Measurements from ENCODE around the gene PAH. TPM values are rescaled to one million over a fixed set of nuclear protein-coding genes. Genes with fewer than 3 reads are reported as not detected.

PAH gene
- total RNA-seq (not detected), polyA plus RNA-seq (not detected)
- long read RNA-seq, donor 1 = 0 reads
- long read RNA-seq, donor 2 = 0 reads

DNA sequence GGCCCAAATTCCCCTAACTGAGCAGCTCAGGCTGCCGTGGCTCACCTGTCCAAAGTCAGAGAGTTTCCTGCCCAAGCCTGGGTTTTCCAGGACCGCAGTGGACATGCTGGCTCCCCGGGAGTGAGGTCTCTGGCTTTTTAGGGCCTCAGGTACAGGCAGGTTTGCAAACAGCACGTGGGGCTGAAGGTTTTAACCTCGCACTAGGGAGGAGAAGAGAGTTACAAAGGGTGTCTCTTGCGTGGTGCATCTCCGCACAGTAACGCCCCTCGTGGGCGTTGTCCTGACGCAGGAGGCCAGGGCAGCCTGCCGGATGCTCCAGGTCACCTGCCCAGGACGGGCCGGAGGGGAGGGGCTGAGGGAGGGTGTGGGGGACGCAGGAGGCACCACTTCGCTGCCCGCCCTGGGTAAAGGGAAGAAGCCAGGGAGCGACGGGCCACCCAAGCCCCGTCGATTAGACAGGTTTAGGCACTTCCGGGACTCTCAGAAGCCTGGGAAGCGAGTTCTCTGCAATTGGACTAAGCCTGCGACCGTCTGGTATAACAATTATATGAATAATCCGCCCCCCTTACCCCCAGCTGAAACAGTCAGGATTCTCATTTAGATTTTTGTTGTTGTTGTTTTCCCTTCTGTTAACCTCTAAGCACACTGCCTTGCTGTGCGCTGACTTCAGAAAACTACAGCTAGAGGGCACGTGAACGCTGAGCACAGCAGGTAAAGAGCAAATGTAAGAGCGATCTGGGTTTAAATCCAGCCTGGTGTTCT is at the start of gene PAH:
Gene PAH (minus strand): TSS at position 219 of the 762 bp plus-strand sequence. CDS start 114 bp downstream, at position 105.
- ATAC-seq (ENCODE audit: low FRiP score) = peak; percentile 48
- H3K27ac ChIP-seq (ENCODE audit: low read depth in 1 of 2, low read length in 2 of 2) = no peak within 1 kb of the TSS
- intact Hi-C loops (cut with DNase I) = no loop called here
- WGBS, 2 donors = 6 to 7% methylated on average over 30 of the region's 30 CpGs
- no peaks in the 10 kb centered on the region for H3K9me3 ChIP-seq (ENCODE audit: control insufficient read depth, low read length)
- no peak within 1 kb of the TSS for H3K4me3 ChIP-seq (ENCODE audit: low read length in 2 of 2)
- no peaks in the 10 kb centered on the region for H3K36me3 ChIP-seq (ENCODE audit: control insufficient read depth in 1 of 2, insufficient read depth in 2 of 2, low read length in 1 of 2)
- no peak for DNase-seq
- no peaks in the 10 kb centered on the region for H3K27me3 ChIP-seq (ENCODE audit: control insufficient read depth in 1 of 2, insufficient read depth in 2 of 2, low read length in 1 of 2)
- H3K4me1 ChIP-seq (ENCODE audit: control insufficient read depth in 1 of 2, insufficient read depth in 2 of 2, low read length in 2 of 2) = no peaks in the 10 kb centered on the region

DNA sequence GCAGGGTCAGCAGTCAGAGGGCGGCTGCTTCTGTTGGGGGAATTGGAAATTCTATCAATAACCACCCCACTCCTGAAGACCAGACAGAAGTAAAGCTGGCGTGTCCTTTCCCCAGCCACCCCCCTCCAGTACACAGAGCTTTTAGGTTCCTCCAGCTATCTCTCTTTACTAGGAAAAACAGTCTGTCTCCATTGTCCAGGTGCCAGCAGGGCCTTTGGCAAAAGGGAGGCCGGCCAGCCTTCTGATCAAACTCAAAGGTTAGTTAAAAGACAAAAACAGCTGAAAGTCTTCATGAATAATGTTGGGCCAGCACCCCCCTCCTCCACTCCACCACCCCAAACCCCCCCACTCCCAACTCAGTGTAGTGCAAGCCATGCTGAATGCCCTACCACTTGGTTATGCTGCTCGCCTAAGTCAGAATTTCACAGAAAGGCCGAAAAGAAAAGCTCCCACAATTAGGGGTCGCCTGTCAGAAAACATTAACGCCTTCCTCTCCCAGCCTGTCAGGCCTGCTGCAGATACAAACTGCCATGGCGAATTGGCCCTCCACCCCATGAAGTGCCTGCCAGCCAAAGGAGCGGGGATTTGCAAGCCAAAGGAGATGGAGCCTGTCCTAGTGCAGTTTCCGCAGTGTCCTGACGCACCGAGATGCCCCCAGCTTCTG is 49.3 kb upstream of the PAH start:
- intact Hi-C loops (cut with DNase I) = no loop called here
- no peaks in the 10 kb centered on the region for H3K4me1 ChIP-seq (ENCODE audit: control insufficient read depth in 1 of 2, insufficient read depth in 2 of 2, low read length in 2 of 2)
- peaks cover 6% of the 10 kb centered on the region for H3K9me3 ChIP-seq (ENCODE audit: control insufficient read depth, low read length)
- no peak overlapping the region for H3K4me3 ChIP-seq (ENCODE audit: low read length in 2 of 2)
- DNase-seq (no peak), ATAC-seq (ENCODE audit: low FRiP score) (no peak)
- peaks cover 0 to 7% of the 10 kb centered on the region in 2 donors for H3K27me3 ChIP-seq (ENCODE audit: control insufficient read depth in 1 of 2, insufficient read depth in 2 of 2, low read length in 1 of 2)
- 14 to 26% methylated on average over 12 of the region's 12 CpGs for WGBS, 2 donors
- no peaks in the 10 kb centered on the region for H3K36me3 ChIP-seq (ENCODE audit: control insufficient read depth in 1 of 2, insufficient read depth in 2 of 2, low read length in 1 of 2)
- H3K27ac ChIP-seq (ENCODE audit: low read depth in 1 of 2, low read length in 2 of 2) = no peak overlapping the region

- Histone ChIP-seq H3K4me1 (ENCODE audit: control insufficient read depth in 1 of 2, insufficient read depth in 2 of 2, low read length in 2 of 2) (no peaks in the 10 kb centered on the region), H3K27me3 (ENCODE audit: control insufficient read depth in 1 of 2, insufficient read depth in 2 of 2, low read length in 1 of 2) (peaks cover 0 to 7% of the 10 kb centered on the region in 2 donors), H3K9me3 (ENCODE audit: control insufficient read depth, low read length) (peaks cover 6% of the 10 kb centered on the region), H3K4me3 (ENCODE audit: low read length in 2 of 2) (no peak overlapping the region), H3K27ac (ENCODE audit: low read depth in 1 of 2, low read length in 2 of 2) (no peak overlapping the region), H3K36me3 (ENCODE audit: control insufficient read depth in 1 of 2, insufficient read depth in 2 of 2, low read length in 1 of 2) (no peaks in the 10 kb centered on the region)
- 1 to 2% methylated on average over 35 to 38 of the region's 38 CpGs for WGBS, 2 donors
- intact Hi-C loops (cut with DNase I) = no loop called here
- ATAC-seq (ENCODE audit: low FRiP score) = peak; percentile 34
- no peak for DNase-seq
These were observed 48.5 kb upstream of the PAH start for GRCh38 chr12:102965281-102966155.

DNA sequence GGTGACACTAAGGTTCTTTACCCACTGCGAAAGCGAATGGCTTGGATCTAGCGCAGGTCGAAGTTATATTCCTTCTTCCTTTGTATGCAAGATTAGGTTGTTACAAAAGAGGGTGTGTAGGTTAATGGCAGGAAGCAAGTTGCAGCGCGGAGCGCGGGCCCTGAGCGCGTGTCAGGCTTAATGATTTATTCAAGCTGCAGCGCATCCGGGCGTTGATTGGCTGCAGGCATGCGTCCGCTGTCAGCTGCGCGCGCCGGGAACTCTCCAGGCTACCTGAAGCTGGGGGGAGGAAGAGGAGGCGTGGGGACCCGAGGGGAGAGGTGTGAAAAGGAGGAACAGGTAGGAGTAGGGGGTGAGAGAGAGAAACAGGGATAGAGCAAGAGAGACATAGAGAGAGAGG is 47.8 kb upstream of the PAH start:
- 2% methylated on average over 21 of the region's 21 CpGs for WGBS, 2 donors
- Histone ChIP-seq H3K27ac (ENCODE audit: low read depth in 1 of 2, low read length in 2 of 2) (no peak overlapping the region), H3K27me3 (ENCODE audit: control insufficient read depth in 1 of 2, insufficient read depth in 2 of 2, low read length in 1 of 2) (peaks cover 0 to 7% of the 10 kb centered on the region in 2 donors), H3K4me3 (ENCODE audit: low read length in 2 of 2) (no peak overlapping the region), H3K9me3 (ENCODE audit: control insufficient read depth, low read length) (peaks cover 6% of the 10 kb centered on the region), H3K36me3 (ENCODE audit: control insufficient read depth in 1 of 2, insufficient read depth in 2 of 2, low read length in 1 of 2) (no peaks in the 10 kb centered on the region), H3K4me1 (ENCODE audit: control insufficient read depth in 1 of 2, insufficient read depth in 2 of 2, low read length in 2 of 2) (no peaks in the 10 kb centered on the region)
- no peak for ATAC-seq (ENCODE audit: low FRiP score)
- intact Hi-C loops (cut with DNase I) = no loop called here
- DNase-seq = no peak

DNA sequence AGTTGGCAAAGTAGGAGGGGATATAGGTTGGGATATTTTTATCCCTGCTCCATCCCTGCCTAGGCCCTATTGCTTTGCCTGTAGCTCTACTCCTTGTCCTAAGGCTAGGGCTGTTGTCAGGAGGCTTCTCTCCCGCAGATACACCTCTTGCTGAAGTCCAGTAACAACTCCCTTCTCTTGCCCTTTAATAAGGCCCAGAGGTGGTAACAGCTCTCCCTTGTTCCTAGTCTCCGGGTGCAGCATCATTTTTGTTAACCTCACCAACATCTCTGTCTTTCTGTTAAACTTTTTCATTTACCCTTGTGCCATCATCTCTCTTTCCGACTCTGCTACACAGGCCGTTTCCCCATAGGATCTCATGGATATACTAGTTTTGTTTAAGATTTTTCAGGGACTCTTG is 46.8 kb upstream of the PAH start:
- Histone ChIP-seq H3K9me3 (ENCODE audit: control insufficient read depth, low read length) (peaks cover 6% of the 10 kb centered on the region), H3K4me3 (ENCODE audit: low read length in 2 of 2) (no peak overlapping the region), H3K27me3 (ENCODE audit: control insufficient read depth in 1 of 2, insufficient read depth in 2 of 2, low read length in 1 of 2) (peaks cover 0 to 7% of the 10 kb centered on the region in 2 donors), H3K27ac (ENCODE audit: low read depth in 1 of 2, low read length in 2 of 2) (no peak overlapping the region), H3K36me3 (ENCODE audit: control insufficient read depth in 1 of 2, insufficient read depth in 2 of 2, low read length in 1 of 2) (no peaks in the 10 kb centered on the region), H3K4me1 (ENCODE audit: control insufficient read depth in 1 of 2, insufficient read depth in 2 of 2, low read length in 2 of 2) (no peaks in the 10 kb centered on the region)
- intact Hi-C loops (cut with DNase I) = no loop called here
- DNase-seq (no peak), ATAC-seq (ENCODE audit: low FRiP score) (no peak)
- WGBS, 2 donors = 40 to 51% methylated on average over 4 of the region's 4 CpGs

- H3K27ac ChIP-seq (ENCODE audit: low read depth in 1 of 2, low read length in 2 of 2) = no peak overlapping the region
- ATAC-seq (ENCODE audit: low FRiP score) (no peak), DNase-seq (no peak)
- no peaks in the 10 kb centered on the region for H3K4me1 ChIP-seq (ENCODE audit: control insufficient read depth in 1 of 2, insufficient read depth in 2 of 2, low read length in 2 of 2)
- H3K36me3 ChIP-seq (ENCODE audit: control insufficient read depth in 1 of 2, insufficient read depth in 2 of 2, low read length in 1 of 2) = no peaks in the 10 kb centered on the region
- no peak overlapping the region for H3K4me3 ChIP-seq (ENCODE audit: low read length in 2 of 2)
- 3 to 4% methylated on average over 3 of the region's 3 CpGs for WGBS, 2 donors
- H3K9me3 ChIP-seq (ENCODE audit: control insufficient read depth, low read length) = peaks cover 6% of the 10 kb centered on the region
- intact Hi-C loops (cut with DNase I) = no loop called here
- H3K27me3 ChIP-seq (ENCODE audit: control insufficient read depth in 1 of 2, insufficient read depth in 2 of 2, low read length in 1 of 2) = peaks cover 0 to 7% of the 10 kb centered on the region in 2 donors
These were observed 45.9 kb upstream of the PAH start for GRCh38 chr12:102962986-102963385.

GRCh38 chr12:102962532-102962931 is 45.5 kb upstream of the PAH start:
- Histone ChIP-seq H3K9me3 (ENCODE audit: control insufficient read depth, low read length) (peaks cover 6% of the 10 kb centered on the region), H3K27me3 (ENCODE audit: control insufficient read depth in 1 of 2, insufficient read depth in 2 of 2, low read length in 1 of 2) (peaks cover 0 to 7% of the 10 kb centered on the region in 2 donors), H3K4me3 (ENCODE audit: low read length in 2 of 2) (no peak overlapping the region), H3K27ac (ENCODE audit: low read depth in 1 of 2, low read length in 2 of 2) (no peak overlapping the region), H3K36me3 (ENCODE audit: control insufficient read depth in 1 of 2, insufficient read depth in 2 of 2, low read length in 1 of 2) (no peaks in the 10 kb centered on the region), H3K4me1 (ENCODE audit: control insufficient read depth in 1 of 2, insufficient read depth in 2 of 2, low read length in 2 of 2) (no peaks in the 10 kb centered on the region)
- DNase-seq (no peak), ATAC-seq (ENCODE audit: low FRiP score) (no peak)
- intact Hi-C loops (cut with DNase I) = no loop called here
- WGBS, 2 donors = 2 to 4% methylated on average over 11 of the region's 11 CpGs

- Histone ChIP-seq H3K4me1 (ENCODE audit: control insufficient read depth in 1 of 2, insufficient read depth in 2 of 2, low read length in 2 of 2) (no peaks in the 10 kb centered on the region), H3K27ac (ENCODE audit: low read depth in 1 of 2, low read length in 2 of 2) (no peak overlapping the region), H3K9me3 (ENCODE audit: control insufficient read depth, low read length) (peaks cover 5% of the 10 kb centered on the region), H3K36me3 (ENCODE audit: control insufficient read depth in 1 of 2, insufficient read depth in 2 of 2, low read length in 1 of 2) (no peaks in the 10 kb centered on the region), H3K27me3 (ENCODE audit: control insufficient read depth in 1 of 2, insufficient read depth in 2 of 2, low read length in 1 of 2) (peaks cover 0 to 7% of the 10 kb centered on the region in 2 donors), H3K4me3 (ENCODE audit: low read length in 2 of 2) (no peak overlapping the region)
- WGBS, 2 donors = 4 to 8% methylated on average over 8 of the region's 8 CpGs
- intact Hi-C loops (cut with DNase I) = no loop called here
- DNase-seq (no peak), ATAC-seq (ENCODE audit: low FRiP score) (no peak)
These were observed 44.4 kb upstream of the PAH start for GRCh38 chr12:102961466-102961855.
